Activated CD4-positive, CD25-positive, alpha-beta regulatory T cell treated with anti-CD3 and anti-CD28 coated beads, Interleukin-2, amount 50 U/mL, for 24 hours (primary cell): ENCODE measurements around the gene IRAK2.

Experiments used
- ATAC-seq, 2 donors: fragments of 150-1000 bp; cut with Tn5 transposase; one replicate each; pipeline ENCODE4 v1.10.0; 2021; ENCODE audit warnings: mild to moderate bottlenecking in 1 of 2, moderate library complexity in 1 of 2

The IRAK2 gene

GRCh38 chr3:10285272-10286132 is 120.8 kb downstream of the IRAK2 start:
- no peak for ATAC-seq

GRCh38 chr3:10286133-10286524 is 121.4 kb downstream of the IRAK2 start:
- no peak for ATAC-seq

GRCh38 chr3:10286596-10287295 is 122.0 kb downstream of the IRAK2 start:
- ATAC-seq = no peak

- no peak for ATAC-seq
These were observed 123.3 kb downstream of the IRAK2 start for GRCh38 chr3:10287936-10288574.

GRCh38 chr3:10288575-10288960 is 123.8 kb downstream of the IRAK2 start:
- ATAC-seq = no peak

GRCh38 chr3:10289077-10289476 is 124.4 kb downstream of the IRAK2 start:
- no peak for ATAC-seq

- ATAC-seq = no peak
These were observed 125.2 kb downstream of the IRAK2 start for GRCh38 chr3:10289787-10290355.

GRCh38 chr3:10290481-10291176 is 125.9 kb downstream of the IRAK2 start:
- no peak for ATAC-seq

GRCh38 chr3:10291641-10292040 is 126.9 kb downstream of the IRAK2 start:
- ATAC-seq = no peak

GRCh38 chr3:10292505-10293419 is 128.0 kb downstream of the IRAK2 start, which contains the start of gene GHRL:
Gene GHRL, minus strand, starts transcription at chr3:10292947. Its CDS starts 2,767 bp downstream, at chr3:10290180.
- ATAC-seq = peak in 1 of 2 donors; percentile 50
